Brain microvascular endothelial cell (primary cell): ENCODE results near the gene TTLL12.

Source experiments
- DNase-seq: peaks from one replicate; pipeline ENCODE4 v3.0.0-alpha.2; 2020
- H3K27ac ChIP-seq: fragments of 250-450 bp; sonication (Bioruptor Pico); 2 replicates; pipeline ENCODE4 v1.5.1; 2020; ENCODE audit warnings: mild to moderate bottlenecking, moderate library complexity
- H3K27me3 ChIP-seq: fragments of 250-450 bp; sonication (Bioruptor Pico); replicated peaks from 2 replicates; pipeline ENCODE4 v1.5.1; 2020; ENCODE audit warnings: mild to moderate bottlenecking
- H3K36me3 ChIP-seq: fragments of 250-450 bp; sonication (Bioruptor Pico); replicated peaks from 2 replicates; pipeline ENCODE4 v1.5.1; 2020; ENCODE audit warnings: mild to moderate bottlenecking
- H3K4me3 ChIP-seq: 2 replicates; pipeline ENCODE4 v1.5.1; 2011; ENCODE audit warnings: low read depth, mild to moderate bottlenecking, control low read depth, low read length, moderate library complexity
- in situ Hi-C: cut with HindIII; loops from 2 replicates; pipeline ENCODE4 v1.10.0; 2017; ENCODE audit warnings: low sequenced_read_pairs, low pct_ligation_motif_present
- TF ChIP-seq, protein P1 (sequence below): IDR thresholded peaks from 2 replicates; pipeline ENCODE4 v1.5.1; 2011; ENCODE audit warnings: low read depth, mild to moderate bottlenecking, moderate library complexity, low read length, control low read depth, inconsistent platforms; ENCODE audit errors: missing control alignments

Gene TTLL12

DNA sequence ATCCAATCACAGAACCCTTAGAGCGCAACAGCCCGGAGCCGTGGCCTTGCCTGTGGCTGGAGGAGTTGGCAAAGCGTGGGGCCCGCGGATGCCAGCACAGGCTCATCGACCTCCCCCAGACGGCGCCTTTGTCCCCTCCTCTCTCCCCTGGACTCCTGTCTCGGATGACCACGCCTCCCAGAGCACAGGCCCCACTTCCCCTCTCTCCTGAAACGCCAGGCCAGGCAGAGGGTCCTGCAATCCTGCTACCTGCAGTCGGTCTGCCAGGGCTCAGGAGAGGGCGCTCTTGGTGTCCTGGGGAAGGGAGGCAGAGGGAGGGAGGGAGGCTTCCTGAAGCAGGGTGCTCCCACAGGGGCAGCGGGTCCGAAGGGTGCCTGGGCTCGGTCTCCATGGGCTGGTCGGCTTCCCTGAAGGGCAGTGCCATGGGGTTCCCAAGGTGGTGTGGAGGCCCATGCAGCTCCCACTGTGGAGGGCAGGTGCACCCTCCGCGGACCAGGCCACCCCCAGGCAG, 16.6 kb upstream of the TTLL12 start:
- H3K27me3 ChIP-seq: no peaks in the 10 kb centered on the region
- H3K36me3 ChIP-seq: no peaks in the 10 kb centered on the region
- in situ Hi-C loops: no loop called here
- no peak overlapping the region for H3K4me3 ChIP-seq
- DNase-seq: no peak
- TF ChIP-seq, protein P1, sequence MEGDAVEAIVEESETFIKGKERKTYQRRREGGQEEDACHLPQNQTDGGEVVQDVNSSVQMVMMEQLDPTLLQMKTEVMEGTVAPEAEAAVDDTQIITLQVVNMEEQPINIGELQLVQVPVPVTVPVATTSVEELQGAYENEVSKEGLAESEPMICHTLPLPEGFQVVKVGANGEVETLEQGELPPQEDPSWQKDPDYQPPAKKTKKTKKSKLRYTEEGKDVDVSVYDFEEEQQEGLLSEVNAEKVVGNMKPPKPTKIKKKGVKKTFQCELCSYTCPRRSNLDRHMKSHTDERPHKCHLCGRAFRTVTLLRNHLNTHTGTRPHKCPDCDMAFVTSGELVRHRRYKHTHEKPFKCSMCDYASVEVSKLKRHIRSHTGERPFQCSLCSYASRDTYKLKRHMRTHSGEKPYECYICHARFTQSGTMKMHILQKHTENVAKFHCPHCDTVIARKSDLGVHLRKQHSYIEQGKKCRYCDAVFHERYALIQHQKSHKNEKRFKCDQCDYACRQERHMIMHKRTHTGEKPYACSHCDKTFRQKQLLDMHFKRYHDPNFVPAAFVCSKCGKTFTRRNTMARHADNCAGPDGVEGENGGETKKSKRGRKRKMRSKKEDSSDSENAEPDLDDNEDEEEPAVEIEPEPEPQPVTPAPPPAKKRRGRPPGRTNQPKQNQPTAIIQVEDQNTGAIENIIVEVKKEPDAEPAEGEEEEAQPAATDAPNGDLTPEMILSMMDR: no peak
- no peak overlapping the region for H3K27ac ChIP-seq

DNA sequence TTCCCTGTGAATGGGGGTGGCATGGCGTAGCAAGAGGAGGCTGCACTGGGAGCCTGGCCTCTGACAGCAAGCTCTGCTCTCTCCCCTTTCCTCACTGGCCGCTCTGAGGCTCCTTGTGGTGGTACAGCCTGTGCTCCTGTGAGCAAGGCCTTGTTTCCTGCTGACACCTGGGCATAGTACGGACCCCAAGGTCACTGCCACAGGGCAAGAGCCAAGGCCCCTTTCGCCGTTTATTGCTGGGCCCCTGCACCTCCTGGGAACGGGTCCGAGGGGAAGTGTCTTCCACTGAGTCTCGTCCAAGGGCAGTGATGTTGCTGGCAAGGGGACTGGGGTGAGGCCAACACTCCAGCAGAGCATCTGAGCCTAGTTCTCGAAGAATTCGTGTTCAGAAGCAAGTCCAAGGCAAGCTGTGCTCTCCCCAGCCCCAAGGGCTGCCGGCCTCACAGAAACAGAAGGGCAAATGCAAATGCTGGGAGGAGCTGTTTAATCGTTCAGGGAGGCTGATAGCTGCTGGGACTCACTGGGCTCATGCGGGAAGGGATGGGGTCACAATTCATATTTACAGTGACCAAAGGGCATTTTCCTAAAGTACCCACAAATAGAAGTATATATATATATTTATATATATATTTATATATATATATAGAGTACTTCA, 15.9 kb upstream of the TTLL12 start:
- DNase-seq: no peak
- no peak overlapping the region for H3K4me3 ChIP-seq
- TF ChIP-seq, protein P1: no peak
- no peak overlapping the region for H3K27ac ChIP-seq
- no peaks in the 10 kb centered on the region for H3K36me3 ChIP-seq
- in situ Hi-C loops: no loop called here
- no peaks in the 10 kb centered on the region for H3K27me3 ChIP-seq

DNA sequence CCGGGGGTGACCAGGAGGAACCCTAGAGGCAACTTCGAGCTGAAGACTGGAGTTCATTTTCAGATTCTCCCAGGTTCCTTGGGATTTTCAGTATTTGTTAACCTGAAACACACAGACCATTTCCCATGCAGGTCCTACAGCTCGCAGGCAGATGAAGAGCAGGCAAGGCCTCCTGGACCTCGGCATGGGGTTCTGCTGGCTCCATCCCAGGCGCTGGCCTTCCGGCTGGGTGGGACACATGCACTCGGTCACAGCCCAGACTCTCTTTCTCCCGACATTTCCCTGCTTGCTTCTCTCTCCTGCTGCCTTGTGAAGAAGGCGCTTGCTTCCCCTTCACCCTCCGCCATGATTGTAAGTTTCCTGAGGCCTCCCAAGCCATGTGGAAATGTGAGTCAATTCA, 15.4 kb upstream of the TTLL12 start:
- TF ChIP-seq, protein P1: no peak
- no peak for DNase-seq

DNA sequence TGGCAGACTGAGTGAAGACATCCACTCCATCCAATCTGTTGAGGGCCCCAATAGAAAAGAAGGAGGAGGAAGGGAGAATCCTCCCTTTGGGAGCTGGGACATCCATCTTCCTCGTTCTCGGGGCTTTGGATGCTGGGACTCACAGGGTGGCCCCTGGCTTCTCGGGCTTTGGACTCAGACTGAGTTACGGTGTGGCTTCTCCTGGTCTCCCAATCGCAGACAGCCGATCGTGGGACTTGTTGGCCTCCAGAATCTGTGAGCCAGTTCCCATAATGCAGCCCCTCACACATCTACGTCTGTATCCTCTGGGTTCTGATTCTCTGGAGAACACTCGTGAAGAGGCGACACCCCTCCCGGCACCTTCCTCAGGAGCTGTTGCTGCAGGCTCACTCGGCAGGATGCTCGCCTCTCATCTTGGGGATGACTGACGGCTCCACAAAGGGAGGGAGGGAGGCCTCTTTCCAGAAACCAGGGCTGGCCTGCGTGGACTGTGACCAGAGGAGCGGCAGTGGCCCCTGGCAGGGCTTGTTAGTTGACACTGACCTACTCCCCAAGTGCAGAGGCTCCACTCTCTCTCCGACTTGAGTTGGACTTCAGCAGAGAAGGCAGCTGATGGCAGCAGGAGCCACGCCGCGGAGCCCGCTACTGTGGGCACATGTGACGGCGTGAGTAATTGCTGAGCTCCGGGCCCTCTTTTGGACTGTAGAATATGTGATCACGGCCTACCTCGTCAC, 14.7 kb upstream of the TTLL12 start:
- H3K27ac ChIP-seq: no peak overlapping the region
- H3K4me3 ChIP-seq: no peak overlapping the region
- DNase-seq: no peak
- in situ Hi-C loops: no loop called here
- no peaks in the 10 kb centered on the region for H3K27me3 ChIP-seq
- TF ChIP-seq, protein P1: no peak
- H3K36me3 ChIP-seq: no peaks in the 10 kb centered on the region

More for the DNA sequence above, 15.4 kb upstream of the TTLL12 start:
- H3K27me3 ChIP-seq: no peaks in the 10 kb centered on the region
- H3K36me3 ChIP-seq: no peaks in the 10 kb centered on the region
- in situ Hi-C loops: no loop called here
- no peak overlapping the region for H3K27ac ChIP-seq
- H3K4me3 ChIP-seq: no peak overlapping the region

DNA sequence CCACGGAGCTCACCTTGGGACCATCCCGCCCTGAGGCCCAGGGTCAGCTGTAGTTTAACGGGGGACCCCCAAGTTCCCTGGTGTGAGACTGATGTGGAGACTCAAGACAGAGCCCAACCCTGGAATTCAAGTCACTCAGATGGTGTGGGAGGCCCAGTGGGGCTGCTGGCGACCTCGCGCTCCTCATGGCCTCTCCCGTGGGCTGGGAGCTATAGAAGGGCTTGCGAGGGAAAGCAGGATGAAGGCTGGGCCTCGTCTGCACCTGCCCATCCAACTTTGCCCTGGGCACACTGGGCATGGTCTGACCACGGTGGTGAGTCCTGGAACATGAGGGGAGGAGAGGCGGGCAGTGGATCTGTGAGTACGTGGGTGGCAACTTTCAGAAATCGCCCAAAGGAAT, 13.6 kb upstream of the TTLL12 start:
- H3K27me3 ChIP-seq: no peaks in the 10 kb centered on the region
- H3K27ac ChIP-seq: no peak overlapping the region
- no peak for DNase-seq
- H3K36me3 ChIP-seq: no peaks in the 10 kb centered on the region
- in situ Hi-C loops: no loop called here
- no peak overlapping the region for H3K4me3 ChIP-seq
- TF ChIP-seq, protein P1: no peak

DNA sequence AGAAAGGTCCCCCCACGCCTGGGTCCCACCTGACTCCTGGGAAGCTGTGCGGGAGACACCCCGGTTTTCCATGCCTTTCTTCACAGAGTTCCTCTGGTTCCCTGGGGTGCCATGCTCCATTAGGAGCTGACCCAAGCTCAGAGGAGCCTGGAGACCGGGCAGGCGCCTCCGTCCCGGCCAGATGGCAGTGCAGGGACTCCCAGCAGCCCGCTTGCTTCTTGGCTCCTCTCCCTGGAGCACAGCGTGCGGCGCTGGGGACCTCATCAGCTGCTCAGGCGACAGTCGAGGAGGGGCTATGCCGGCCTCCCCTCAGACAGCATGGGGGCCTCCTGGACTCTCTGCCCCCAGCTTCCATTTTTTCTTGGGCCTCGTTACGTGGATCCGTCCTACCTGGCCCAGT, 13.1 kb upstream of the TTLL12 start:
- no peak overlapping the region for H3K27ac ChIP-seq
- no peak overlapping the region for H3K4me3 ChIP-seq
- no peak for DNase-seq
- H3K27me3 ChIP-seq: no peaks in the 10 kb centered on the region
- in situ Hi-C loops: no loop called here
- no peaks in the 10 kb centered on the region for H3K36me3 ChIP-seq
- TF ChIP-seq, protein P1: no peak
